Muscle of leg (tissue), 11 donors: ENCODE data around the gene MORN5. TPM values are rescaled to one million over a fixed set of nuclear protein-coding genes. Genes with fewer than 3 reads are reported as not detected.

ENCODE experiments used
- DNase-seq: peaks from one replicate; pipeline ENCODE4 v3.0.0; 2013
- H3K27ac ChIP-seq: one replicate; pipeline ENCODE4 v1.5.1; 2013; ENCODE audit warnings: mild to moderate bottlenecking, low read length, control low read depth
- H3K27me3 ChIP-seq: one replicate; pipeline ENCODE4 v1.6.1; 2013; ENCODE audit warnings: low read length; ENCODE audit not compliant: control insufficient read depth, insufficient read depth
- H3K36me3 ChIP-seq: one replicate; pipeline ENCODE4 v1.6.1; 2013; ENCODE audit warnings: low read length; ENCODE audit not compliant: control insufficient read depth, insufficient read depth
- H3K4me1 ChIP-seq: one replicate; pipeline ENCODE4 v1.6.1; 2013; ENCODE audit warnings: low read length; ENCODE audit not compliant: control insufficient read depth, insufficient read depth
- H3K4me3 ChIP-seq: one replicate; pipeline ENCODE4 v1.5.1; 2013; ENCODE audit warnings: low read length, control low read depth
- H3K9me3 ChIP-seq: replicated peaks from 2 replicates; pipeline ENCODE4 v1.6.1; 2013; ENCODE audit warnings: low read depth, low read length; ENCODE audit not compliant: control insufficient read depth
- WGBS: methylation state at CpG from one replicate; pipeline ENCODE4 v1.1.5; 2013; ENCODE audit warnings: missing lambda C conversion rate; ENCODE audit not compliant: insufficient coverage; 5-methylcytosine and 5-hydroxymethylcytosine counted together
- polyA plus RNA-seq, 8 donors: library from polyadenylated mRNA; unstranded; fragments of 120-200 nt; gene quantifications; one replicate each; pipeline versions ENCODE4 v1.2.1 to v1.2.3, GENCODE V29; 2013; ENCODE audit warnings: inconsistent platforms in 1 of 8, low replicate concordance in 1 of 8; ENCODE audit not compliant: insufficient read length in 8 of 8, insufficient read depth in 1 of 8
- total RNA-seq: library from RNA; stranded (reverse); fragments of 120-200 nt; gene quantifications from one replicate; pipeline ENCODE4 v1.2.4, GENCODE V29; 2013

The MORN5 gene
- total and polyA plus RNA-seq, 9 donors: 0.41 to 0.80 (median 0.54) TPM; not detected in 2

- Histone ChIP-seq H3K36me3 (no peaks in the 10 kb centered on the region), H3K27ac (no peak overlapping the region), H3K4me3 (no peak overlapping the region), H3K4me1 (peaks cover 10% of the 10 kb centered on the region), H3K9me3 (no peaks in the 10 kb centered on the region), H3K27me3 (peaks cover 37% of the 10 kb centered on the region)
- DNase-seq: no peak
- WGBS: 8% methylated on average over 15 of the region's 21 CpGs
Measured at GRCh38 chr9:122131401-122132001, 28.2 kb upstream of the MORN5 start.

- Histone ChIP-seq H3K9me3 (no peaks in the 10 kb centered on the region), H3K27me3 (peaks cover 26% of the 10 kb centered on the region), H3K36me3 (no peaks in the 10 kb centered on the region), H3K27ac (no peak overlapping the region), H3K4me3 (no peak overlapping the region), H3K4me1 (peaks cover 7% of the 10 kb centered on the region)
- 69% methylated on average over 4 of the region's 4 CpGs for WGBS
- DNase-seq: no peak
Measured at GRCh38 chr9:122132539-122132938, 27.2 kb upstream of the MORN5 start.

DNA sequence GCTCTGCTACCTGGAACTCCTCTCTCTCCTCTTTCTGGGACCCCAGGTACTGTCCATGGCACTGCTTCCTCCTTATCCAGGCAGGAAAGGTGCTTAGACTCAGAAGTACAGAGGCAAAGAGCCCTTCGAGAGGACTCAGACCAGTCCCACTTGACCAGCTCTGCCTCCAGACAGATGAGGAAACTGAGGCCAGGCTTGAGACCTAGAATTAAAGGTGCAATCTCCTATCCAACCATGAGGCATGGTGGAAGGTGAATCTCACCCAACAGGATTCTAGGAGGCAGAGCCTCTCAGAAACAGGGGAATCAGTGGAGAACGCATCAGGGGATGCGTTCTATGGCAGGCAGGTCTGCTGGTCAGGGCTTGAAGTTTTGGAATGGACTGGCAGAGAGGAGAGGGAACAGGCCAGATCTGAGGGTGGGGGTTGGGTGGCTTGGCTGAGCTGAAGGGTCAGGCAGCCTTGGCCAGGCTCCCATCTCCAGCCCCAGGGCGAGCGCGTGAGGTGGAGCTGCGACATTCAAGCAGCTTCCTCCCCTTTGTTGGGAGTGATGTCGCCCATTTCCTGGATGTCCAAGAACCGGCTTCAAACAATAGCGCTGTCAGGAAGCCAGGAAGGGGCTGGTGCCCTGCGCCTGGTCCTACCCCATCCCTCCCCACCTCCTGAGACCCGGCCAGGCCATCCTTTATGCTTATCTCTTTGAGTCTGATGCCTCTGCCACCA, 26.3 kb upstream of the MORN5 start:
- no peaks in the 10 kb centered on the region for H3K36me3 ChIP-seq
- DNase-seq: no peak
- H3K27me3 ChIP-seq: peaks cover 24% of the 10 kb centered on the region
- H3K27ac ChIP-seq: peak overlapping the region; percentile 62
- peaks cover 4% of the 10 kb centered on the region for H3K4me1 ChIP-seq
- H3K9me3 ChIP-seq: no peaks in the 10 kb centered on the region
- no peak overlapping the region for H3K4me3 ChIP-seq
- 74% methylated on average over 10 of the region's 12 CpGs for WGBS

DNA sequence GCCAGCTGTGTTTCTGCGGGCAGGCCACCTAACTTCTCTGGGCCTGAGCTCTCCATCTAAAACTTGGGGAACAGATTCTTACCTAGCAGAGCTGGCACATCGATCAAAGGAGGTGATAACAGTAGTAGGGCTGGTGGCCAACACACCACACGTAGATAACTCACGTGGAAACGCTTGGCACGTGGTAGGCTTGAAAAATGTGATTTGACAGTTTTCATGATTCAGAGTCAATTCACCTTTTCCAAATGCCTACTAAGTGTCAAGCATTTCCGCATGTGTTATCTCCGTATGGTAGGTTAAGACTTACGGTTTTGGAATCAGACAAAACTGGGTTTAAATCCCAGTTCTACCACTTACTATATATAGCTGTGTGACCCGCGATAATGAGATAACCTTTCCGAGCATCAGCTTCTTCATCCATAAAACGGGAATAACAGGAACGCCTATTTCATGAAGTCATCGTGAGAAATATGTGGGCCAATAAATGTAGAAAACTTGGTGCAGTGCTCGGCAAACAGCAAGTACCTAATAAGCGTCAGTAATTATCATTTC, 25.6 kb upstream of the MORN5 start:
- Histone ChIP-seq H3K9me3 (no peaks in the 10 kb centered on the region), H3K36me3 (no peaks in the 10 kb centered on the region), H3K4me1 (peaks cover 4% of the 10 kb centered on the region), H3K4me3 (no peak overlapping the region), H3K27ac (peak overlapping the region; percentile 62), H3K27me3 (peaks cover 24% of the 10 kb centered on the region)
- WGBS: 77% methylated on average over 8 of the region's 17 CpGs
- DNase-seq: no peak

- no peak for DNase-seq
- Histone ChIP-seq H3K4me3 (no peak overlapping the region), H3K27me3 (peaks cover 24% of the 10 kb centered on the region), H3K27ac (no peak overlapping the region), H3K4me1 (peaks cover 4% of the 10 kb centered on the region), H3K9me3 (no peaks in the 10 kb centered on the region), H3K36me3 (no peaks in the 10 kb centered on the region)
- 20% methylated on average over 7 of the region's 12 CpGs for WGBS
Measured at GRCh38 chr9:122134822-122135528, 24.7 kb upstream of the MORN5 start.

DNA sequence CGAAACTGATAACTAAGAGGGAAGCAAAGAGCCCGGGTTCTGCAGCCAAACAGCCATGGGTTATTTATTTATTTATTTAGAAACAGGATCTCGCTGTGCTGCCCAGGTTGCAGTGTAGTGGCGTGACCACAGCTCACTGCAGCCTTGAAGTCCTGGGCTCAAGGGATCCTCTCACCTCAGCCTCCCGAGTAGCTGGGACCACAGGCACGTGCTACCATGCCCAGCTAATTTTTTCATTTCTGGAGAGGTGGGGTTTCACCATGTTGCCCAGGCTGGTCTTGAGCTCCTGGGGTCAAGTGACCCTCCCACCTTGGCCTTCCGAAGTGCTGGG, 24.2 kb upstream of the MORN5 start:
- WGBS: 71% methylated on average over 4 of the region's 7 CpGs

DNA sequence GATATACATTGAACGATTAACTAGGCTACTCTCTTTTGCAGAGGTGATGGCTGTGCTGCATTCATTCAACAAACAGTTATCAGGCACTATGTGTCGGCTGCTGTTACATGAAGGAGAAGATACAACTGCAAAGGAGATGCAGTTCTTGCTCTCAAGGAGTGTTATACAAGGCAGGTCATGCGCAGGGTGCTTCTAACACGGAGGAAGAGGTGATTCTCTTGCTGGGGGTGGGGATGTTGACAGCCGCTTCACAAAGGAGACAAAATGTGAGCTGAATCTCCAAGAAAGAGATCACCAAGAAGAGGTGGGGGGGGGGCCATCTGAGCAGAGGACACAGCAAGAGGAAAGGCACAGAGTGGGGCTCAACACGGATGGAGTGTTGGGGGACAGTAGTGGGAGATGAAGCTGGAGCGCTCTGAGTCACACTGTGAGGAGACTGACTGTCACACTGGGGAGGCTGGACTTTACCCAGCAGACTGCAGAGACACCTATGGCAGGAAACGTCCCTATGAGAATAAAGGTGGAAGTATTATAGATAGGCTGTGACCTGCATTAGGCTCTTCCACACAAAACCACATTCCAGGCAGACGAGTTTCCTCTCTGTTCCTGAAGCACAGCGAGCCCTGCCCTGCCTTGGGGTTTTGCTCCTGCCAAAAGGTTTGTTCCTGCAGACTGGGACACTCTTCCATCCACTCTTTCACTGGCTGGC, 21.0 kb upstream of the MORN5 start:
- H3K4me3 ChIP-seq: no peak overlapping the region
- H3K36me3 ChIP-seq: peaks cover 14% of the 10 kb centered on the region
- no peak for DNase-seq
- H3K27me3 ChIP-seq: peaks cover 4% of the 10 kb centered on the region
- no peak overlapping the region for H3K27ac ChIP-seq
- H3K9me3 ChIP-seq: no peaks in the 10 kb centered on the region
- H3K4me1 ChIP-seq: no peaks in the 10 kb centered on the region
- 60% methylated on average over 7 of the region's 10 CpGs for WGBS

More for the DNA sequence above, 24.2 kb upstream of the MORN5 start:
- peaks cover 24% of the 10 kb centered on the region for H3K27me3 ChIP-seq
- H3K4me1 ChIP-seq: peaks cover 4% of the 10 kb centered on the region
- H3K36me3 ChIP-seq: no peaks in the 10 kb centered on the region
- H3K4me3 ChIP-seq: no peak overlapping the region
- H3K9me3 ChIP-seq: no peaks in the 10 kb centered on the region
- no peak for DNase-seq
- no peak overlapping the region for H3K27ac ChIP-seq

DNA sequence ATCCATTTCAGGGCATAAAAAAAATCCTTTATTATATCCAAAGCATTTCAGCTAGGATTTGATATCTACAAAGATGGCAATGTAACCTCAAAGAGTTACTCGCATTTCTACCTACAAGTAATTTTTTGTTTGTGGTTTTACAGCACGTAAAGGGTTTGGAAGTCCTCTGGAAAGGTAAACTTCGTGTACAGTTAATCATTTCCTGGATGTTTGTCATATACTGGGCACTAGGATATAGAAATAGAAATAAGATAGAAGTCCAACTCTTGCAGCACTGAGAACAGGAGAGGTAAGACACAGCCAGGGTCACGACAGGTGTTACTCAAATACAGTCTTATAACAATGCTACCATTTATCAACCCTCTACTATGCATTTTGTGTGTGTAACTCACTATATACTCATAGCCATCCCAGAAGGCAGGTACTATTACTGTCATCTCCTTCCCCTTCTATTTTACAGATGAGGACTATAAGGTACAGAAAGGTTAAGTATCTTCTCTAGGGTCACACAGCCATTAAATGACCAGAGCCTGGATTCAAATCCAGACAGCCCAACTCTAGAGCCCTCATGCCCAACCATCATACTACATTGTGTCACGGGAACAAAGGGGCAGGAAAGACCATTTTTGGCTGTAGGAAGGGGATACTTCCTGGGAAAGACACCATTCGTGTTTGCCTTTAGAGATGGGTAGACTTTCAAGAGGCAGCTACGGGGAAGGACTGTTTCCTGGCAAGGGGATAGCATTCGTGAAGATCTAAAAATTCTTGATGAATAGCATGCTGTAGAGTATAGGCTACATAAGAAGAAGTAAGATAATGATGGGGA, 19.1 kb upstream of the MORN5 start:
- Histone ChIP-seq H3K27me3 (no peaks in the 10 kb centered on the region), H3K9me3 (no peaks in the 10 kb centered on the region), H3K27ac (peak overlapping the region; percentile 35), H3K36me3 (peaks cover 32% of the 10 kb centered on the region), H3K4me1 (no peaks in the 10 kb centered on the region), H3K4me3 (no peak overlapping the region)
- no peak for DNase-seq
- 70% methylated on average over 3 of the region's 8 CpGs for WGBS

DNA sequence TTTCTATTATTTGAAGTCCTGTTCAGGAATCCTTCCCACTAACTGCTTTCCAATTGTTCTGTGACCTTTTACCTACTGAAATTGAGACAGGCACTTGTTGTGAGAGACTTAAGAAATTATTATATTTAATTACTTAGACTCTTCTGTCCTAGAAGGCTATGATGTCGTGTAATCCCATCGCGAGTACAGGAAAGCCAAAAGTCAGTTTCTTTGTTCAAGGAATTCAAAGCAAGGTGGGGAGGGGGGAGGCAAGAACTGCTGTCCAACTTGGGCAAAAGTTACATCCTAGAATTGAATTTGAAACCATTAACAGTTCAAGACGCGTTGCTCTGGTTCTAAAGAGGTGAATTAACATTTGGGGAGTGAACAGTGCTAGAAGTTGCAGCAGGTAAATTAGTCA, 18.0 kb upstream of the MORN5 start:
- WGBS: 60% methylated on average over 1 of the region's 5 CpGs
- no peak for DNase-seq
- Histone ChIP-seq H3K9me3 (no peaks in the 10 kb centered on the region), H3K4me3 (no peak overlapping the region), H3K27ac (no peak overlapping the region), H3K27me3 (no peaks in the 10 kb centered on the region), H3K36me3 (peaks cover 39% of the 10 kb centered on the region), H3K4me1 (no peaks in the 10 kb centered on the region)
